22Rv1 (cell line): ENCODE results near the gene TRAK1.

Experiments
- H3K27ac ChIP-seq: fragments of 450-650 bp; 2 replicates; pipeline ENCODE4 v1.5.1; 2017
- CTCF ChIP-seq: fragments of 450-650 bp; IDR thresholded peaks from 2 replicates; pipeline ENCODE4 v1.5.1; 2017; ENCODE audit warnings: mild to moderate bottlenecking
- ZFX ChIP-seq: fragments of 450-650 bp; IDR thresholded peaks from 2 replicates; pipeline ENCODE4 v1.6.1; 2017; ENCODE audit warnings: antibody characterized with exemption, borderline replicate concordance

TRAK1 gene

GRCh38 chr3:42161050-42161935 lies 70.1 kb downstream of the TRAK1 start:
- H3K27ac ChIP-seq, result no peak overlapping the region
- TF ChIP-seq ZFX, result no peak
- TF ChIP-seq CTCF, result no peak

- TF ChIP-seq CTCF (no peak), ZFX (no peak)
- no peak overlapping the region for H3K27ac ChIP-seq
These were observed 71.3 kb downstream of the TRAK1 start for GRCh38 chr3:42162462-42162861.

GRCh38 chr3:42163622-42164244 lies 72.6 kb downstream of the TRAK1 start:
- H3K27ac ChIP-seq, result no peak overlapping the region
- no peak for TF ChIP-seq CTCF
- TF ChIP-seq ZFX, result no peak

GRCh38 chr3:42164656-42165055 lies 73.5 kb downstream of the TRAK1 start:
- no peak overlapping the region for H3K27ac ChIP-seq
- TF ChIP-seq CTCF (no peak), ZFX (no peak)

- no peak overlapping the region for H3K27ac ChIP-seq
- TF ChIP-seq ZFX (no peak), CTCF (no peak)
These were observed 74.1 kb downstream of the TRAK1 start for GRCh38 chr3:42165211-42165610.

- TF ChIP-seq CTCF, result no peak
- no peak for TF ChIP-seq ZFX
- H3K27ac ChIP-seq, result no peak overlapping the region
These were observed 75.1 kb downstream of the TRAK1 start for GRCh38 chr3:42166214-42166613.

GRCh38 chr3:42166662-42167300 lies 75.6 kb downstream of the TRAK1 start:
- TF ChIP-seq CTCF (no peak), ZFX (no peak)
- no peak overlapping the region for H3K27ac ChIP-seq
